ENCODE data around the gene MCM6.
"Not testable (repeated sequence)": the region's sequence is repeated elsewhere in the genome, so short reads cannot be mapped to it uniquely, and the experiment has no call there.

The MCM6 gene

DNA sequence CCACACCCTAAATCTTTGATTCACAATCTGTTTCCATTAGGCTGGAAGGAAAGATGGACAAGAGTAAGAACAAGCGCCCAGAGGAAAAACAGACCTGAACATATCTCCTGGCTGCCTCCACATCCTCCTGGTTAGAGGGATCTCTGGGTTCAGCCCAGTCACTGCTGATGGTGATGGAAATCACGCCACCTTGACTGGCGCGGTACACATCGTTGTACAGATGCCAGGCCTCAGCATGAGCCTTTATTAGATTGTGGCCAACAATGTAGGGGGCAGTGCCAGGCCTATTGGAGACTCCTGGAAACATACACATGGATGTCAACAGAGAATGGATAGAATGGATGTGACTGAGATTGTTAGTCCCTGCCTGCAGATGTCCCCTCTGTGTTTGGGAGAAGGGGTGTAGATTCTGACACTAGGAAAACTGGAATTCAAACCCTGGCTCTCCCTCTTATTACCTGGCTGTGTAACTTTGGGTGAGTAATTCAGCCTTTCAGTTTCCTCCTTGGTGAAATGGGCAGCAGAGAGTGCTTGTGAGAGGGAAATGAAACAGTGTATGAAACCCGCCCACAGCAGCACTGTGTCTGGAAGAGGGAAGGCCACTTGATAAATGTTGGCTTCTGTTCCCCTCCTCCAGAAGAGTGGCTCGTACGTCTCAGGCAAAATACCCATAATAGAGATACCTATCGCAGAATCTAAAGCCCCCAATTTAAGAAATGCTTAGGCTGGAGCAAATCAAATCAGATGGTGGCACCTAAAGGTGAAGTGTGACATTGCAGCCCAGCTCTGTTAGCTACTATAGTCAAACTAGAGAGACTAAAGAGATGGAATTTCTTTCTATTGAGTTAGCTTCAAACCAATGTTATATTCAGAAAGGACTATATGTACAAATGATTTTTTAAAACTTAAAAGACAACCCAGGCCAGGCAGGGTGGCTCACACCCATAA is 75.5 kb downstream of the MCM6 start:
- no peaks in the 10 kb centered on the region for H3K27me3 ChIP-seq (ENCODE audit: control insufficient read depth, insufficient read depth, low read length)
- H3K27ac ChIP-seq (ENCODE audit: low read depth, low read length): no peak overlapping the region
- H3K4me1 ChIP-seq (ENCODE audit: control insufficient read depth, insufficient read depth, low read length): no peaks in the 10 kb centered on the region
- H3K9ac ChIP-seq (ENCODE audit: low read length): no peak overlapping the region
- peaks cover 29% of the 10 kb centered on the region for H3K9me3 ChIP-seq (ENCODE audit: control insufficient read depth, insufficient read depth, low read depth, low read length)
- no peak overlapping the region for H3K4me3 ChIP-seq (ENCODE audit: low read depth, low read length)
- no peaks in the 10 kb centered on the region for H3K36me3 ChIP-seq (ENCODE audit: control insufficient read depth, insufficient read depth, low read length)

DNA sequence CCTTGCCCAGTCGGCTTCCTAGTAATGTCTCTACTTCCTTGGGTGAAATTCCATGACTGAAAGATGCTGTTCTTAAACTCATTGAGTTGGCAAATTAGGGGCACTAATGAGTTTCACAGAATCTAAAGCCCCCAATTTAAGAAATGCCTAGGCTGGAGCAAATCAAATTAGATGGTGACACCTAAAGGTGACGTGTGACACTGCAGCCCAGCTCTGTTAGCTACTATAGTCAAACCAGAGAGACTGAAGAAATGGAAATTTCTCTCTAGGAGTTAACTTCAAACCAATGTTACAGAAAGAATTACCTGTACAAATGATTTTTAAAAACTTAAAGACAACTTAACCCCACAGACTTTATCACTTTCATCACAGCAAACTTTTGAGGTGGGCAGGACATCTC is 76.5 kb downstream of the MCM6 start:
- Histone ChIP-seq H3K4me1 (ENCODE audit: control insufficient read depth, insufficient read depth, low read length) (no peaks in the 10 kb centered on the region), H3K9ac (ENCODE audit: low read length) (no peak overlapping the region), H3K9me3 (ENCODE audit: control insufficient read depth, insufficient read depth, low read depth, low read length) (peaks cover 29% of the 10 kb centered on the region), H3K36me3 (ENCODE audit: control insufficient read depth, insufficient read depth, low read length) (no peaks in the 10 kb centered on the region), H3K4me3 (ENCODE audit: low read depth, low read length) (no peak overlapping the region), H3K27ac (ENCODE audit: low read depth, low read length) (no peak overlapping the region), H3K27me3 (ENCODE audit: control insufficient read depth, insufficient read depth, low read length) (no peaks in the 10 kb centered on the region)

DNA sequence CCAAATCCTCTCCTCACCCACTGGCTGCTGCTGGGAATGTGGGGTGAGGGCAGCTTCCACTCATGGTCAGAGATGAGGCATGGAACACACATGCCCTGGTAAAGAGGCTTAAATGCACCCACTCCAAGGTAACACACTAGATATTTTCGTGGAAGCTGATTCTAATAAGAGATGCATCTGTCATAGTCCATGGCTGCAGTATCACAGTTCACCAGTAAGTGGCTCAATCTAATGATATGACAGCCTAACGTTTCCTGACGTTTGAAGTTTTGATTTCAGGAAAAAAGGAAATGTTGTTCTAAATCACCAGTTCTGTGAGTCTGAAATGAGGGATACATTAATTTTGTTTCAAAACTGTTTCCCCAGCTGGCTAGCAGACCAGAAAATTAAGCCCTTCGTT is 77.5 kb downstream of the MCM6 start:
- H3K36me3 ChIP-seq (ENCODE audit: control insufficient read depth, insufficient read depth, low read length): no peaks in the 10 kb centered on the region
- no peak overlapping the region for H3K9ac ChIP-seq (ENCODE audit: low read length)
- H3K9me3 ChIP-seq (ENCODE audit: control insufficient read depth, insufficient read depth, low read depth, low read length): peaks cover 29% of the 10 kb centered on the region
- H3K27me3 ChIP-seq (ENCODE audit: control insufficient read depth, insufficient read depth, low read length): no peaks in the 10 kb centered on the region
- H3K4me1 ChIP-seq (ENCODE audit: control insufficient read depth, insufficient read depth, low read length): no peaks in the 10 kb centered on the region
- no peak overlapping the region for H3K27ac ChIP-seq (ENCODE audit: low read depth, low read length)
- no peak overlapping the region for H3K4me3 ChIP-seq (ENCODE audit: low read depth, low read length)

- Histone ChIP-seq H3K4me3 (ENCODE audit: low read depth, low read length) (no peak overlapping the region), H3K36me3 (ENCODE audit: control insufficient read depth, insufficient read depth, low read length) (no peaks in the 10 kb centered on the region), H3K9me3 (ENCODE audit: control insufficient read depth, insufficient read depth, low read depth, low read length) (peaks cover 29% of the 10 kb centered on the region), H3K27ac (ENCODE audit: low read depth, low read length) (no peak overlapping the region), H3K9ac (ENCODE audit: low read length) (no peak overlapping the region), H3K4me1 (ENCODE audit: control insufficient read depth, insufficient read depth, low read length) (no peaks in the 10 kb centered on the region), H3K27me3 (ENCODE audit: control insufficient read depth, insufficient read depth, low read length) (no peaks in the 10 kb centered on the region)
Measured at GRCh38 chr2:135798275-135798705, 78.0 kb downstream of the MCM6 start.

GRCh38 chr2:135797497-135798274 is 78.6 kb downstream of the MCM6 start:
- Histone ChIP-seq H3K36me3 (ENCODE audit: control insufficient read depth, insufficient read depth, low read length) (no peaks in the 10 kb centered on the region), H3K4me1 (ENCODE audit: control insufficient read depth, insufficient read depth, low read length) (no peaks in the 10 kb centered on the region), H3K27ac (ENCODE audit: low read depth, low read length) (no peak overlapping the region), H3K27me3 (ENCODE audit: control insufficient read depth, insufficient read depth, low read length) (no peaks in the 10 kb centered on the region), H3K9me3 (ENCODE audit: control insufficient read depth, insufficient read depth, low read depth, low read length) (peaks cover 29% of the 10 kb centered on the region), H3K9ac (ENCODE audit: low read length) (no peak overlapping the region), H3K4me3 (ENCODE audit: low read depth, low read length) (no peak overlapping the region)

- H3K9me3 ChIP-seq (ENCODE audit: control insufficient read depth, insufficient read depth, low read depth, low read length): peaks cover 19% of the 10 kb centered on the region
- no peaks in the 10 kb centered on the region for H3K36me3 ChIP-seq (ENCODE audit: control insufficient read depth, insufficient read depth, low read length)
- H3K9ac ChIP-seq (ENCODE audit: low read length): no peak overlapping the region
- H3K27ac ChIP-seq (ENCODE audit: low read depth, low read length): no peak overlapping the region
- H3K4me1 ChIP-seq (ENCODE audit: control insufficient read depth, insufficient read depth, low read length): no peaks in the 10 kb centered on the region; the same call in 1 of the 2 replicates
- no peaks in the 10 kb centered on the region for H3K27me3 ChIP-seq (ENCODE audit: control insufficient read depth, insufficient read depth, low read length)
- H3K4me3 ChIP-seq (ENCODE audit: low read depth, low read length): no peak overlapping the region
Measured at GRCh38 chr2:135796606-135797005, 79.6 kb downstream of the MCM6 start.

DNA sequence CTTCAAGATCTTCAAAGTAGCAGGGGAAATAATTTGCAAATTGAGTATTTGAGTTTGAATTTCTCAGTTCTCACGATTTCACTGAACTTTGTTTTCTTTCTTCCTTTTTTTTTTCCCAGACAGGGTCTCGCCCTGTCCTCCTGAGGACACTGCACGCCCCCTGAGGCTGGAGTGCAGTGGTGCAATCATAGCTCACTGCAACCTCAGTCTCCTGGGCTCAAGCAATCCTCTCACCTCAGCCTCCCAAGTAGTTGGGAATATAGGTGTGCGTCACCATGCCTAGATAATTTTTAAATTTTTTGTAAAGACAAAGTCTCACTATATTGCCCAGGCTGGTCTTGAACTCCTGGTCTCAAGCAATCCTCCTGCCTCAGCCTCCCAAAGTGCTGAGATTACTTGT is 80.6 kb downstream of the MCM6 start:
- not testable (repeated sequence) for H3K4me3 ChIP-seq (ENCODE audit: low read depth, low read length); H3K36me3 ChIP-seq (ENCODE audit: control insufficient read depth, insufficient read depth, low read length); H3K27ac ChIP-seq (ENCODE audit: low read depth, low read length); H3K9ac ChIP-seq (ENCODE audit: low read length); H3K4me1 ChIP-seq (ENCODE audit: control insufficient read depth, insufficient read depth, low read length); H3K27me3 ChIP-seq (ENCODE audit: control insufficient read depth, insufficient read depth, low read length)
- peaks cover 12% of the 10 kb centered on the region for H3K9me3 ChIP-seq (ENCODE audit: control insufficient read depth, insufficient read depth, low read depth, low read length)

GRCh38 chr2:135792401-135793150 is 83.7 kb downstream of the MCM6 start:
- no peak overlapping the region for H3K9ac ChIP-seq (ENCODE audit: low read length)
- no peaks in the 10 kb centered on the region for H3K36me3 ChIP-seq (ENCODE audit: control insufficient read depth, insufficient read depth, low read length)
- H3K9me3 ChIP-seq (ENCODE audit: control insufficient read depth, insufficient read depth, low read depth, low read length): no peaks in the 10 kb centered on the region; the same call in 1 of the 2 replicates

GRCh38 chr2:135791418-135792190 is 84.6 kb downstream of the MCM6 start:
- Histone ChIP-seq H3K9ac (ENCODE audit: low read length) (no peak overlapping the region), H3K4me3 (ENCODE audit: low read depth, low read length) (no peak overlapping the region), H3K27me3 (ENCODE audit: control insufficient read depth, insufficient read depth, low read length) (no peaks in the 10 kb centered on the region), H3K9me3 (ENCODE audit: control insufficient read depth, insufficient read depth, low read depth, low read length) (no peaks in the 10 kb centered on the region; the same call in 1 of the 2 replicates), H3K27ac (ENCODE audit: low read depth, low read length) (no peak overlapping the region), H3K4me1 (ENCODE audit: control insufficient read depth, insufficient read depth, low read length) (no peaks in the 10 kb centered on the region; the same call in 1 of the 2 replicates), H3K36me3 (ENCODE audit: control insufficient read depth, insufficient read depth, low read length) (no peaks in the 10 kb centered on the region)

More at GRCh38 chr2:135792401-135793150, 83.7 kb downstream of the MCM6 start:
- no peak overlapping the region for H3K4me3 ChIP-seq (ENCODE audit: low read depth, low read length)
- no peaks in the 10 kb centered on the region for H3K27me3 ChIP-seq (ENCODE audit: control insufficient read depth, insufficient read depth, low read length)
- H3K4me1 ChIP-seq (ENCODE audit: control insufficient read depth, insufficient read depth, low read length): no peaks in the 10 kb centered on the region; the same call in 1 of the 2 replicates
- no peak overlapping the region for H3K27ac ChIP-seq (ENCODE audit: low read depth, low read length)

GRCh38 chr2:135790423-135790822 is 85.8 kb downstream of the MCM6 start:
- H3K27ac ChIP-seq (ENCODE audit: low read depth, low read length): no peak overlapping the region
- no peaks in the 10 kb centered on the region; the same call in 1 of the 2 replicates for H3K4me1 ChIP-seq (ENCODE audit: control insufficient read depth, insufficient read depth, low read length)
- H3K27me3 ChIP-seq (ENCODE audit: control insufficient read depth, insufficient read depth, low read length): no peaks in the 10 kb centered on the region
- H3K36me3 ChIP-seq (ENCODE audit: control insufficient read depth, insufficient read depth, low read length): peaks cover 8% of the 10 kb centered on the region
- H3K9ac ChIP-seq (ENCODE audit: low read length): no peak overlapping the region
- peaks cover 2% of the 10 kb centered on the region for H3K9me3 ChIP-seq (ENCODE audit: control insufficient read depth, insufficient read depth, low read depth, low read length)
- H3K4me3 ChIP-seq (ENCODE audit: low read depth, low read length): no peak overlapping the region

All from HUES6 (cell line).